Activated B cell treated with CpG ODN at 0.5 μM for 24 hours (primary cell): ENCODE results near the gene PRRG2. TPM values are rescaled to one million over a fixed set of nuclear protein-coding genes. Genes with fewer than 3 reads are reported as not detected.

Experiments used
- ATAC-seq: fragments of 200-7000 bp; cut with Tn5 transposase; one replicate; pipeline ENCODE4 v1.10.0; 2021; ENCODE audit warnings: low read depth, mild to moderate bottlenecking, moderate library complexity
- CTCF ChIA-PET: fragments of 350-600 bp; sonication (Branson Sonifier 250); formaldehyde crosslinking; loops from one replicate; lab custom pipeline; 2021; ENCODE audit warnings: antibody characterized with exemption; lab: Charles Lee
- POLR2A ChIA-PET: fragments of 350-600 bp; sonication (Branson Sonifier 250); formaldehyde crosslinking; loops from one replicate; lab custom pipeline; 2021; ENCODE audit warnings: antibody characterized with exemption; lab: Charles Lee
- DNase-seq: peaks from one replicate; pipeline ENCODE4 v3.0.0; 2022
- H3K27ac Mint-ChIP-seq: one replicate; pipeline ENCODE4 v1.8.0; 2020; ENCODE audit warnings: mixed read lengths
- H3K27me3 Mint-ChIP-seq: one replicate; pipeline ENCODE4 v1.8.0; 2021; ENCODE audit warnings: mixed read lengths
- H3K36me3 Mint-ChIP-seq: one replicate; pipeline ENCODE4 v1.8.0; 2021; ENCODE audit warnings: low read depth, mixed read lengths
- H3K4me1 Mint-ChIP-seq: one replicate; pipeline ENCODE4 v1.8.0; 2021; ENCODE audit warnings: mixed read lengths
- H3K4me3 Mint-ChIP-seq: one replicate; pipeline ENCODE4 v1.8.0; 2020; ENCODE audit warnings: mild to moderate bottlenecking, mixed read lengths
- H3K9me3 Mint-ChIP-seq: one replicate; pipeline ENCODE4 v1.8.0; 2020; ENCODE audit warnings: mixed read lengths
- CTCF ChIP-seq: fragments of 200-600 bp; IDR thresholded peaks from one replicate; pipeline ENCODE4 v1.8.0; 2022; ENCODE audit warnings: antibody characterized with exemption, mild to moderate bottlenecking
- intact Hi-C: fragments of 100-400 bp; cut with micrococcal nuclease; formaldehyde crosslinking; loops from one replicate; pipeline ENCODE4 v1.15.1; 2024
- total RNA-seq: library from RNA; stranded (reverse); gene quantifications from 2 replicates; pipeline ENCODE4 v1.2.3, GENCODE V29; 2022

The PRRG2 gene
- total RNA-seq, 1 donor from 2014 or later, result 1.8 TPM

- no peak for TF ChIP-seq CTCF
- Mint-ChIP-seq H3K27ac (no peak overlapping the region), H3K36me3 (peaks cover 35% of the 10 kb centered on the region), H3K4me1 (peaks cover 24% of the 10 kb centered on the region), H3K27me3 (no peaks in the 10 kb centered on the region), H3K9me3 (no peaks in the 10 kb centered on the region), H3K4me3 (no peak overlapping the region)
- POLR2A ChIA-PET, result no interaction called here
- ATAC-seq, result no peak
- intact Hi-C loops, result loop anchor here (10.0 kb wide), 1 partner anchor 479 kb away; no protein-coding TSS in a partner anchor
- no peak for DNase-seq
- CTCF ChIA-PET, result interaction anchor here (0.7 kb wide), 1 partner anchor 71 kb away, joined by 3 read pairs; no protein-coding TSS in a partner anchor
These were observed 6.8 kb upstream of the PRRG2 start for GRCh38 chr19:49574206-49574755.

- no peaks in the 10 kb centered on the region for H3K9me3 Mint-ChIP-seq
- peak overlapping the region; percentile 92 for H3K4me3 Mint-ChIP-seq
- intact Hi-C loops, result loop anchor here (10.0 kb wide), 1 partner anchor 484 kb away; no protein-coding TSS in a partner anchor
- H3K27me3 Mint-ChIP-seq, result no peaks in the 10 kb centered on the region
- H3K36me3 Mint-ChIP-seq, result peaks cover 27% of the 10 kb centered on the region
- CTCF ChIA-PET, result interaction anchor here (1.5 to 2.8 kb wide), 2 partner anchors 9 to 31 kb away, joined by 3 to 18 read pairs; no protein-coding TSS in a partner anchor
- ATAC-seq, result no peak
- no peak for TF ChIP-seq CTCF
- no peak for DNase-seq
- peaks cover 24% of the 10 kb centered on the region for H3K4me1 Mint-ChIP-seq
- POLR2A ChIA-PET, result interaction anchor here (1.2 to 4.7 kb wide), 6 partner anchors 9 to 97 kb away, joined by 4 to 106 read pairs (median 16); partner anchors contain the start of genes PRMT1, PRR12, RRAS and SCAF1
- no peak overlapping the region for H3K27ac Mint-ChIP-seq
These were observed 1.9 kb upstream of the PRRG2 start for GRCh38 chr19:49579193-49579592.

- Mint-ChIP-seq H3K9me3 (no peaks in the 10 kb centered on the region), H3K4me1 (peaks cover 24% of the 10 kb centered on the region), H3K36me3 (peaks cover 22% of the 10 kb centered on the region), H3K4me3 (peak overlapping the region; percentile 92), H3K27me3 (no peaks in the 10 kb centered on the region), H3K27ac (peak overlapping the region; percentile 84)
- ChIA-PET POLR2A (interaction anchor here (0.6 to 4.7 kb wide), 13 partner anchors 9 to 961 kb away, joined by 3 to 106 read pairs (median 4); partner anchors contain the start of genes ALDH16A1, GYS1, PIH1D1 and PRMT1), CTCF (interaction anchor here (1.1 to 2.8 kb wide), 4 partner anchors 10 to 100 kb away, joined by 3 to 18 read pairs (median 4); no protein-coding TSS in a partner anchor)
- TF ChIP-seq CTCF, result no peak
- DNase-seq, result no peak
- intact Hi-C loops, result loop anchor here (1.0 to 10.0 kb wide), 4 partner anchors 10 to 485 kb away; partner anchors contain the start of genes AKT1S1, RRAS and TBC1D17
- ATAC-seq, result no peak
These were observed 1.2 kb upstream of the PRRG2 start for GRCh38 chr19:49579947-49580263.

- ChIA-PET CTCF (interaction anchor here (0.6 to 2.8 kb wide), 5 partner anchors 10 to 101 kb away, joined by 3 to 18 read pairs (median 3); no protein-coding TSS in a partner anchor), POLR2A (interaction anchor here (0.6 to 4.7 kb wide), 17 partner anchors 10 to 1246 kb away, joined by 3 to 106 read pairs (median 4); partner anchors contain the start of genes ALDH16A1, GYS1, PIH1D1 and PRMT1)
- DNase-seq (peak; percentile 87), ATAC-seq (peak; percentile 98)
- intact Hi-C loops, result loop anchor here (1.0 kb wide), 3 partner anchors 10 to 297 kb away; partner anchors contain the start of genes AKT1S1, RRAS and TBC1D17
- H3K9me3 Mint-ChIP-seq, result no peaks in the 10 kb centered on the region
- peaks cover 24% of the 10 kb centered on the region for H3K4me1 Mint-ChIP-seq
- H3K4me3 Mint-ChIP-seq, result peak within 1 kb of the TSS; percentile 92
- peak within 1 kb of the TSS; percentile 84 for H3K27ac Mint-ChIP-seq
- TF ChIP-seq CTCF, result no peak
- no peaks in the 10 kb centered on the region for H3K27me3 Mint-ChIP-seq
- peaks cover 17% of the 10 kb centered on the region for H3K36me3 Mint-ChIP-seq
These were observed 681 bp upstream of the PRRG2 start, which contains the start of gene NOSIP for GRCh38 chr19:49580264-49581006. Gene NOSIP, minus strand, starts transcription at chr19:49580556. Its CDS starts 19,865 bp downstream, at chr19:49560691.
